Left lung (tissue), 10 donors: ENCODE results near the gene BEX2. TPM values are rescaled to one million over a fixed set of nuclear protein-coding genes. Genes with fewer than 3 reads are reported as not detected.

Experiments used
- ATAC-seq: fragments of 200-7000 bp; cut with Tn5 transposase; one replicate; pipeline ENCODE4 v1.9.1; 2020; ENCODE audit warnings: moderate library complexity
- DNase-seq, 4 donors: peaks; one replicate each; pipeline ENCODE4 v3.0.0-alpha.2; 2013 to 2020
- H3K27ac ChIP-seq, 2 donors: fragments of 200-600 bp; sonication (generic) in 1 of 2; one replicate each; pipeline versions ENCODE4 v1.5.0 to v1.8.0; 2020 to 2021
- H3K27me3 ChIP-seq, 2 donors: fragments of 200-600 bp; sonication (generic) in 1 of 2; one replicate each; pipeline versions ENCODE4 v1.5.0 to v1.8.0; 2020 to 2021
- H3K36me3 ChIP-seq, 2 donors: fragments of 200-600 bp; sonication (generic) in 1 of 2; one replicate each; pipeline versions ENCODE4 v1.5.0 to v1.8.0; 2020 to 2021
- H3K4me1 ChIP-seq, 2 donors: fragments of 200-600 bp; one replicate each; pipeline ENCODE4 v1.8.0; 2021
- H3K4me3 ChIP-seq, 2 donors: fragments of 200-600 bp; sonication (generic) in 1 of 2; one replicate each; pipeline versions ENCODE4 v1.5.0 to v1.8.0; 2020 to 2021; ENCODE audit warnings: mild to moderate bottlenecking in 1 of 2
- H3K9me3 ChIP-seq, 2 donors: fragments of 200-600 bp; sonication (generic) in 1 of 2; one replicate each; pipeline versions ENCODE4 v1.5.0 to v1.8.0; 2020 to 2021
- intact Hi-C, 2 donors: fragments of 100-400 bp; cut with DNase I; formaldehyde crosslinking; loops; one replicate each; pipeline versions ENCODE4 v1.11.2 to v1.14.2; 2022
- polyA plus RNA-seq, 6 donors: library from polyadenylated mRNA; unstranded; fragments of 120-200 nt; gene quantifications; one replicate each; pipeline ENCODE4 v1.2.1, GENCODE V29; 2013; ENCODE audit not compliant: insufficient read length in 6 of 6
- total RNA-seq, 2 donors: library from RNA; stranded (reverse); fragmentation: NEBNext Ultra II Directional; extraction: Animal tissue kit (Norgen Biotek cat#: 25700); gene quantifications; one replicate each; pipeline ENCODE4 v1.2.1, GENCODE V29; 2021
- TF ChIP-seq, protein P1 (sequence below), 2 donors: fragments of 200-600 bp; sonication (generic) in 1 of 2; IDR thresholded peaks; one replicate each; pipeline versions ENCODE4 v1.5.0 to v1.8.0; 2021; ENCODE audit warnings: antibody characterized with exemption in 2 of 2
- donor health status: DM: no; HTN: yes; CAD: no.
- donor health status: DM: no; HTN: no; CAD: no.

BEX2 gene
- total and polyA plus RNA-seq, 8 donors = 9.7 to 38.4 (median 22.4) TPM

- Histone ChIP-seq H3K4me1 (no peaks in the 10 kb centered on the region), H3K27me3 (peaks cover 22 to 27% of the 10 kb centered on the region in 2 donors), H3K4me3 (no peak overlapping the region), H3K36me3 (no peaks in the 10 kb centered on the region), H3K27ac (no peak overlapping the region), H3K9me3 (no peaks in the 10 kb centered on the region)
- TF ChIP-seq, protein P1, sequence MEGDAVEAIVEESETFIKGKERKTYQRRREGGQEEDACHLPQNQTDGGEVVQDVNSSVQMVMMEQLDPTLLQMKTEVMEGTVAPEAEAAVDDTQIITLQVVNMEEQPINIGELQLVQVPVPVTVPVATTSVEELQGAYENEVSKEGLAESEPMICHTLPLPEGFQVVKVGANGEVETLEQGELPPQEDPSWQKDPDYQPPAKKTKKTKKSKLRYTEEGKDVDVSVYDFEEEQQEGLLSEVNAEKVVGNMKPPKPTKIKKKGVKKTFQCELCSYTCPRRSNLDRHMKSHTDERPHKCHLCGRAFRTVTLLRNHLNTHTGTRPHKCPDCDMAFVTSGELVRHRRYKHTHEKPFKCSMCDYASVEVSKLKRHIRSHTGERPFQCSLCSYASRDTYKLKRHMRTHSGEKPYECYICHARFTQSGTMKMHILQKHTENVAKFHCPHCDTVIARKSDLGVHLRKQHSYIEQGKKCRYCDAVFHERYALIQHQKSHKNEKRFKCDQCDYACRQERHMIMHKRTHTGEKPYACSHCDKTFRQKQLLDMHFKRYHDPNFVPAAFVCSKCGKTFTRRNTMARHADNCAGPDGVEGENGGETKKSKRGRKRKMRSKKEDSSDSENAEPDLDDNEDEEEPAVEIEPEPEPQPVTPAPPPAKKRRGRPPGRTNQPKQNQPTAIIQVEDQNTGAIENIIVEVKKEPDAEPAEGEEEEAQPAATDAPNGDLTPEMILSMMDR (IDR thresholded peaks at IDR 0.05) = no peak
- ATAC-seq (no peak), DNase-seq (no peak)
- intact Hi-C loops = no loop called here
Observed at GRCh38 chrX:103274284-103274683, 36.5 kb downstream of the BEX2 start.

Other genes starting within 250 kb of the BEX2 start
- gene BEX1, start 246.8 kb downstream of the BEX2 start, total RNA-seq = under 1 TPM; 0.44 to 0.65 TPM
- 10 to 100 TPM in 3 of 6 donors, 1 to 10 TPM in 3; 7.8 to 13.9 (median 9.9) TPM for gene BEX1, start 246.8 kb downstream of the BEX2 start, polyA plus RNA-seq
- 1 to 10 TPM; 3.3 to 3.6 TPM for gene NXF3, start 217.8 kb downstream of the BEX2 start, total RNA-seq
- gene NXF3, start 217.8 kb downstream of the BEX2 start, polyA plus RNA-seq = under 1 TPM; 0.14 to 0.67 (median 0.40) TPM
- 10 to 100 TPM; 28.8 to 33.5 TPM for gene BEX4, start 95.9 kb downstream of the BEX2 start, total RNA-seq
- gene BEX4, start 95.9 kb downstream of the BEX2 start, polyA plus RNA-seq = 100 to 1,000 TPM in 1 of 6 donors, 10 to 100 TPM in 5; 75.8 to 102 (median 91.9) TPM
- 10 to 100 TPM; 51.7 to 51.8 TPM for gene TCEAL8, start 55.8 kb downstream of the BEX2 start, total RNA-seq
- gene TCEAL8, start 55.8 kb downstream of the BEX2 start, polyA plus RNA-seq = 100 to 1,000 TPM; 108 to 120 (median 112) TPM
- gene TCEAL5, start 34.2 kb downstream of the BEX2 start, total RNA-seq = not detected
- gene TCEAL5, start 34.2 kb downstream of the BEX2 start, polyA plus RNA-seq = 1 to 10 TPM; 1.4 to 2.0 (median 1.7) TPM
- gene TCEAL7, start 19.2 kb upstream of the BEX2 start, total RNA-seq = 1 to 10 TPM; 3.5 to 8.2 TPM
- 10 to 100 TPM; 19.3 to 28.6 (median 23.9) TPM for gene TCEAL7, start 19.2 kb upstream of the BEX2 start, polyA plus RNA-seq
- 10 to 100 TPM; 47.8 to 55.0 TPM for gene TCEAL9, start 45.5 kb upstream of the BEX2 start, total RNA-seq
- 100 to 1,000 TPM; 130 to 154 (median 142) TPM for gene TCEAL9, start 45.5 kb upstream of the BEX2 start, polyA plus RNA-seq
- gene BEX3, start 65.5 kb upstream of the BEX2 start, total RNA-seq = 100 to 1,000 TPM in 1 of 2 donors, 10 to 100 TPM in 1; 91.0 to 155 TPM
- 100 to 1,000 TPM; 365 to 426 (median 375) TPM for gene BEX3, start 65.5 kb upstream of the BEX2 start, polyA plus RNA-seq
- under 1 TPM; 0.17 to 0.21 TPM for gene RAB40A, start 208.5 kb upstream of the BEX2 start, total RNA-seq
- gene RAB40A, start 208.5 kb upstream of the BEX2 start, polyA plus RNA-seq = 1 to 10 TPM; 3.3 to 4.2 (median 3.5) TPM